Keratinocyte (primary cell): ENCODE measurements around the gene DNAH2. TPM values are rescaled to one million over a fixed set of nuclear protein-coding genes. Genes with fewer than 3 reads are reported as not detected.

ENCODE experiments used
- DNase-seq: peaks from one replicate; pipeline ENCODE4 v3.0.0-alpha.2; 2011; ENCODE audit warnings: low read depth, missing footprints, low spot score
- FAIRE-seq: peaks from 2 replicates; lab custom pipeline; 2011; peaks lifted over from hg19 to GRCh38; lab: Jason Lieb, UNC
- H2AFZ ChIP-seq: 2 replicates; pipeline ENCODE4 v1.6.0; 2012; ENCODE audit warnings: low read length, control low read depth, inconsistent platforms; ENCODE audit not compliant: control insufficient read depth
- H3K27ac ChIP-seq: 2 replicates; pipeline ENCODE4 v1.5.1; 2011; ENCODE audit warnings: low read length; ENCODE audit not compliant: control insufficient read depth, insufficient read depth
- H3K27me3 ChIP-seq: 3 replicates; pipeline ENCODE4 v1.6.0; 2011; ENCODE audit warnings: low read length; ENCODE audit not compliant: control insufficient read depth, insufficient read depth; ENCODE audit errors: extremely low read depth
- H3K36me3 ChIP-seq, 2 experiments: 2 replicates in 1 of 2; 3 replicates in 1 of 2; pipeline ENCODE4 v1.5.1; 2011; ENCODE audit warnings: low read length in 2 of 2, mild to moderate bottlenecking in 1 of 2; ENCODE audit not compliant: control insufficient read depth in 2 of 2, insufficient read depth in 2 of 2; ENCODE audit errors: extremely low read depth in 1 of 2
- H3K4me1 ChIP-seq: 3 replicates; pipeline ENCODE4 v1.5.1; 2011; ENCODE audit warnings: low read length; ENCODE audit not compliant: control insufficient read depth, insufficient read depth; ENCODE audit errors: extremely low read depth
- H3K4me2 ChIP-seq: 3 replicates; pipeline ENCODE4 v1.6.0; 2011; ENCODE audit warnings: low read depth, low read length; ENCODE audit not compliant: control insufficient read depth, insufficient read depth; ENCODE audit errors: extremely low read depth
- H3K4me3 ChIP-seq, 3 experiments: fragments of 200-600 bp in 1 of 3; sonication (generic) in 1 of 3; 2 replicates in 2 of 3; 3 replicates in 1 of 3; pipeline ENCODE4 v1.5.1; 2011 to 2016; ENCODE audit warnings: low read length in 3 of 3, mild to moderate bottlenecking in 3 of 3, control low read depth in 2 of 3, inconsistent platforms in 1 of 3, low read depth in 1 of 3, mixed read lengths in 1 of 3, mixed run types in 1 of 3, moderate library complexity in 1 of 3; ENCODE audit not compliant: control insufficient read depth in 2 of 3, insufficient read depth in 2 of 3; ENCODE audit errors: extremely low read depth in 1 of 3
- H3K79me2 ChIP-seq: 2 replicates; pipeline ENCODE4 v1.6.0; 2012; ENCODE audit warnings: low read length; ENCODE audit not compliant: control insufficient read depth, insufficient read depth
- H3K9ac ChIP-seq: 3 replicates; pipeline ENCODE4 v1.6.0; 2011; ENCODE audit warnings: low read length; ENCODE audit not compliant: control insufficient read depth, insufficient read depth; ENCODE audit errors: extremely low read depth
- H3K9me1 ChIP-seq: 3 replicates; pipeline ENCODE4 v1.6.0; 2011; ENCODE audit warnings: low read length; ENCODE audit not compliant: control insufficient read depth, insufficient read depth; ENCODE audit errors: extremely low read depth
- H3K9me3 ChIP-seq: 2 replicates; pipeline ENCODE4 v1.5.1; 2012; ENCODE audit warnings: low read depth, low read length; ENCODE audit not compliant: control insufficient read depth
- H4K20me1 ChIP-seq: 3 replicates; pipeline ENCODE4 v1.6.0; 2011; ENCODE audit warnings: low read length; ENCODE audit not compliant: control insufficient read depth, insufficient read depth; ENCODE audit errors: extremely low read depth
- EZH2 ChIP-seq: IDR thresholded peaks from one replicate; pipeline ENCODE4 v1.6.1; 2012; ENCODE audit warnings: inconsistent platforms, mild to moderate bottlenecking, low read length, moderate library complexity
- dilution Hi-C: fragments of 300-500 bp; cut with MboI; formaldehyde crosslinking; loops from one replicate; pipeline ENCODE4 v1.7.0; 2020; ENCODE audit warnings: low sequenced_read_pairs; ENCODE audit not compliant: extremely low pct_ligation_motif_present
- polyA plus RNA-seq, 5 experiments: library from polyadenylated mRNA; depleted of rRNA in 3 of 5; stranded (reverse) in 3 of 5; stranded (forward) in 1 of 5; unstranded in 1 of 5; fragments of >200 nt; gene quantifications; 1 replicate in 1 of 5; 2 replicates in 3 of 5; 3 replicates in 1 of 5; pipeline versions ENCODE4 v1.2.1 to v1.2.3, GENCODE V29; 2011 to 2012; ENCODE audit warnings: missing spikeins in 2 of 5, low read depth in 1 of 5, low replicate concordance in 1 of 5
- TF ChIP-seq, protein P1 (sequence below), 3 experiments: IDR thresholded peaks in 1 of 3; conservative IDR thresholded peaks in 1 of 3; optimal IDR thresholded peaks in 1 of 3; 2 replicates in 2 of 3; 3 replicates in 1 of 3; pipeline versions ENCODE3 to v1.5.1; 2011; ENCODE audit warnings: low read length in 3 of 3, mild to moderate bottlenecking in 3 of 3, moderate library complexity in 2 of 3, control low read depth in 1 of 3, inconsistent platforms in 1 of 3; ENCODE audit not compliant: insufficient read depth in 2 of 3; ENCODE audit errors: extremely low read depth in 1 of 3

Gene DNAH2
- polyA plus RNA-seq, 1 donor (not counting 4 experiments of a cell fraction or from before 2014, with no cell fraction given) = 0.13 TPM

DNA sequence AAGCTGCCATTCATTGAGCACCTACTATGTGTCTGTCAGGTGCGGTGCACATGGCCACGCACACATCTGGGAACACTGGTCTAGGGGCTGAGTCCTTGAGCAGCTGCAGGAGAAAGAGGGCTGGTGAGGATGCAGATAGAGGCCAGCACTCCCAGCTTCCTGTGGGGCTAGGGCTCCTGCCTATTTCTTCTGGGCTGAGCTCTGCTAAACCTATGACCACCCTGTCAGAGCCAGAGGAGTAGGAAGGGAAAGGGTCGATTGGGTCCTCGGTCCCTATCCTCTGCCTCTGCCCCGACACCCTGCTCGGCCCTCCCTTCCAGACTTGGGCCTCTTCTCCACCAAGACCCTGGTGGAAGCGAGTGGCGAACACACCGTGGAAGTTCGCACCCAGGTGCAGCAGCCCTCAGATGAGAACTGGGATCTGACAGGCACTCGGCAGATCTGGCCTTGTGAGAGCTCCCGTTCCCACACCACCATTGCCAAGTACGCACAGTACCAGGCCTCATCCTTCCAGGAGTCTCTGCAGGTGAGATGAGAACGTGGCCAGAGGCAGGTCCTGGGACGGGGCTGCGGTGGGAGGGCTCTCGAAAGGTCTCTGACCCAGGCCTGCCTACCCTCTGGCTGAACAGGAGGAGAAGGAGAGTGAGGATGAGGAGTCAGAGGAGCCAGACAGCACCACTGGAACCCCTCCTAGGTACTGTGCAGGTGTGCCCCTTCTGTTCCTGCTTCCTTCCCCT is 133.3 kb downstream of the DNAH2 start:
- dilution Hi-C loops = no loop called here
- Histone ChIP-seq H3K79me2 (peaks cover 23% of the 10 kb centered on the region), H3K9me3 (no peaks in the 10 kb centered on the region), H4K20me1 (peaks cover 8% of the 10 kb centered on the region), H3K36me3 (peaks cover 37 to 39% of the 10 kb centered on the region in 2 experiments), H3K9ac (no peak overlapping the region), H3K9me1 (no peaks in the 10 kb centered on the region), H2AFZ (no peak overlapping the region), H3K4me1 (peaks cover 23% of the 10 kb centered on the region), H3K27me3 (no peaks in the 10 kb centered on the region), H3K4me3 (no peak overlapping the region), H3K4me2 (peak overlapping the region; percentile 25), H3K27ac (no peak overlapping the region)
- TF ChIP-seq EZH2 = no peak
- TF ChIP-seq, protein P1, sequence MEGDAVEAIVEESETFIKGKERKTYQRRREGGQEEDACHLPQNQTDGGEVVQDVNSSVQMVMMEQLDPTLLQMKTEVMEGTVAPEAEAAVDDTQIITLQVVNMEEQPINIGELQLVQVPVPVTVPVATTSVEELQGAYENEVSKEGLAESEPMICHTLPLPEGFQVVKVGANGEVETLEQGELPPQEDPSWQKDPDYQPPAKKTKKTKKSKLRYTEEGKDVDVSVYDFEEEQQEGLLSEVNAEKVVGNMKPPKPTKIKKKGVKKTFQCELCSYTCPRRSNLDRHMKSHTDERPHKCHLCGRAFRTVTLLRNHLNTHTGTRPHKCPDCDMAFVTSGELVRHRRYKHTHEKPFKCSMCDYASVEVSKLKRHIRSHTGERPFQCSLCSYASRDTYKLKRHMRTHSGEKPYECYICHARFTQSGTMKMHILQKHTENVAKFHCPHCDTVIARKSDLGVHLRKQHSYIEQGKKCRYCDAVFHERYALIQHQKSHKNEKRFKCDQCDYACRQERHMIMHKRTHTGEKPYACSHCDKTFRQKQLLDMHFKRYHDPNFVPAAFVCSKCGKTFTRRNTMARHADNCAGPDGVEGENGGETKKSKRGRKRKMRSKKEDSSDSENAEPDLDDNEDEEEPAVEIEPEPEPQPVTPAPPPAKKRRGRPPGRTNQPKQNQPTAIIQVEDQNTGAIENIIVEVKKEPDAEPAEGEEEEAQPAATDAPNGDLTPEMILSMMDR (optimal IDR thresholded peaks at IDR 0.05 in 1 of 3, IDR thresholded peaks at IDR 0.05 in 1 of 3, conservative IDR thresholded peaks at IDR 0.05 in 1 of 3; ENCODE audit: extremely low read depth in 1 of 3, insufficient read depth in 2 of 3, low read length in 3 of 3) = no peak
- DNase-seq (no peak), FAIRE-seq (no peak)

DNA sequence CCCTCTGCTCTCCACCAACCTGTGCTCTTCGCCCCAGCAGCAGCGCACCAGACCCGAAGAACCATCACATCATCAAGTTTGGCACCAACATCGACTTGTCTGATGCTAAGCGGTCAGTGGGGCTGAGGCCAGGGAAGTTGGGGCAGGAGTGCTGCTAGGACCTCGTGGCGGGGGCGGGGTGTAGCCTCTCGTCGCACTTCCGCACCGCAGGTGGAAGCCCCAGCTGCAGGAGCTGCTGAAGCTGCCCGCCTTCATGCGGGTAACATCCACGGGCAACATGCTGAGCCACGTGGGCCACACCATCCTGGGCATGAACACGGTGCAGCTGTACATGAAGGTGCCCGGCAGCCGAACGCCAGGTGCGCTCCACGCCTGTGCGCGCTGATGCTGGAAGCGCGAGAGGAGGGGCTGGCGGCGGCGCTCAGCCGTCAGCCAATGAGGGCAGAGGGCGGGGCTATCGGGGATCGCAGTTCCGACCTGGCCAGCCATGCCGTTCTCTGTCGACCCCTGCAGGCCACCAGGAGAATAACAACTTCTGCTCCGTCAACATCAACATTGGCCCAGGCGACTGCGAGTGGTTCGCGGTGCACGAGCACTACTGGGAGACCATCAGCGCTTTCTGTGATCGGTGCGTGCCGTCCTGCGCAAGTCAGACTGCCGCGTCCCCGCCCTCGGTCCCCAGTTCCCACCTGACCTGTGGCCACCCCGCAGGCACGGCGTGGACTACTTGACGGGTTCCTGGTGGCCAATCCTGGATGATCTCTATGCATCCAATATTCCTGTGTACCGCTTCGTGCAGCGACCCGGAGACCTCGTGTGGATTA is 134.1 kb downstream of the DNAH2 start:
- H3K36me3 ChIP-seq = peaks cover 33 to 39% of the 10 kb centered on the region in 2 experiments
- H3K27me3 ChIP-seq = no peaks in the 10 kb centered on the region
- H4K20me1 ChIP-seq = peaks cover 8% of the 10 kb centered on the region
- H3K4me1 ChIP-seq = peaks cover 31% of the 10 kb centered on the region
- dilution Hi-C loops = no loop called here
- FAIRE-seq (peak; percentile 72), DNase-seq (no peak)
- H3K4me2 ChIP-seq = peak overlapping the region; percentile 25
- H3K9ac ChIP-seq = no peak overlapping the region
- no peak overlapping the region for H3K4me3 ChIP-seq
- H2AFZ ChIP-seq = no peak overlapping the region
- TF ChIP-seq, protein P1 (optimal IDR thresholded peaks at IDR 0.05 in 1 of 3, IDR thresholded peaks at IDR 0.05 in 1 of 3, conservative IDR thresholded peaks at IDR 0.05 in 1 of 3; ENCODE audit: extremely low read depth in 1 of 3, insufficient read depth in 2 of 3, low read length in 3 of 3) = peak; percentile 89 to 99 (median 98)
- no peak for TF ChIP-seq EZH2
- no peak overlapping the region for H3K27ac ChIP-seq
- H3K9me1 ChIP-seq = no peaks in the 10 kb centered on the region
- H3K9me3 ChIP-seq = no peaks in the 10 kb centered on the region
- H3K79me2 ChIP-seq = peaks cover 23% of the 10 kb centered on the region
